HG02885 (cell line): ENCODE results near the gene LTB4R.
"Not testable (repeated sequence)": the region's sequence is repeated elsewhere in the genome, so short reads cannot be mapped to it uniquely, and the experiment has no call there.

Experiments
- ATAC-seq: cut with Tn5 transposase; IDR thresholded peaks from one replicate; pipeline ENCODE4 v1.9.1; 2021; ENCODE audit warnings: mild to moderate bottlenecking; ENCODE audit not compliant: unreplicated experiment, poor library complexity

Gene LTB4R

GRCh38 chr14:24317141-24317928, 6.0 kb downstream of the LTB4R start:
- no peak for ATAC-seq

GRCh38 chr14:24321212-24321975, 10.1 kb downstream of the LTB4R start:
- ATAC-seq = no peak

- no peak for ATAC-seq
Observed at GRCh38 chr14:24322672-24323071, 11.4 kb downstream of the LTB4R start.

- ATAC-seq = no peak
Observed at GRCh38 chr14:24323341-24323740, 12.0 kb downstream of the LTB4R start.

- ATAC-seq = no peak
Observed at GRCh38 chr14:24324024-24324423, 12.7 kb downstream of the LTB4R start.

- no peak for ATAC-seq
Observed at GRCh38 chr14:24325041-24325530, 13.8 kb downstream of the LTB4R start.

- no peak for ATAC-seq
Observed at GRCh38 chr14:24325963-24326362, 14.7 kb downstream of the LTB4R start.

- ATAC-seq = no peak
Observed at GRCh38 chr14:24327303-24327702, 16.0 kb downstream of the LTB4R start.

- ATAC-seq = not testable (repeated sequence)
Observed at GRCh38 chr14:24327914-24328313, 16.6 kb downstream of the LTB4R start.

- ATAC-seq = no peak
Observed at GRCh38 chr14:24329073-24329663, 17.9 kb downstream of the LTB4R start.

GRCh38 chr14:24329736-24330135, 18.4 kb downstream of the LTB4R start:
- ATAC-seq = no peak

- ATAC-seq = no peak
Observed at GRCh38 chr14:24330973-24331674, 19.8 kb downstream of the LTB4R start.

- ATAC-seq = no peak
Observed at GRCh38 chr14:24331731-24332267, 20.5 kb downstream of the LTB4R start.

GRCh38 chr14:24332268-24332993, 21.1 kb downstream of the LTB4R start:
- peak; percentile 88 for ATAC-seq

- no peak for ATAC-seq
Observed at GRCh38 chr14:24334431-24335291, 23.4 kb downstream of the LTB4R start, which contains the start of gene ADCY4. TSS of gene ADCY4 (minus strand) at chr14:24335071. CDS start at chr14:24334652, 419 bp downstream.

- no peak for ATAC-seq
Observed at GRCh38 chr14:24335461-24336171, 24.3 kb downstream of the LTB4R start.

- ATAC-seq = no peak
Observed at GRCh38 chr14:24337144-24337823, 26.0 kb downstream of the LTB4R start.
